Liver (tissue), 3 donors: Measurements from ENCODE around the gene PTPN23.

ENCODE experiments used
- EGR1 ChIP-seq, 2 donors: IDR thresholded peaks; 2 replicates each; pipeline ENCODE4 v1.6.1; 2016 to 2018; ENCODE audit warnings: antibody characterized with exemption in 2 of 2, low read depth in 2 of 2
- FOXA1 ChIP-seq: IDR thresholded peaks from 2 replicates; pipeline ENCODE4 v1.6.1; 2016; ENCODE audit warnings: antibody characterized with exemption
- HNF4G ChIP-seq: IDR thresholded peaks from 2 replicates; pipeline ENCODE4 v1.6.1; 2016; ENCODE audit warnings: antibody characterized with exemption
- JUND ChIP-seq, 2 donors: IDR thresholded peaks; 2 replicates each; pipeline ENCODE4 v1.6.1; 2016; ENCODE audit warnings: antibody characterized with exemption in 2 of 2
- RAD21 ChIP-seq, 2 donors: IDR thresholded peaks; 2 replicates each; pipeline ENCODE4 v1.6.1; 2016; ENCODE audit warnings: antibody characterized with exemption in 2 of 2, mild to moderate bottlenecking in 2 of 2
- SP1 ChIP-seq: IDR thresholded peaks from 2 replicates; pipeline ENCODE4 v1.6.1; 2018; ENCODE audit warnings: antibody characterized with exemption, mild to moderate bottlenecking
- YY1 ChIP-seq: IDR thresholded peaks from 2 replicates; pipeline ENCODE4 v1.6.1; 2016; ENCODE audit warnings: antibody characterized with exemption, mild to moderate bottlenecking
- TF ChIP-seq, protein P1 (sequence below): IDR thresholded peaks from 2 replicates; pipeline ENCODE4 v1.6.1; 2016; ENCODE audit warnings: antibody characterized with exemption, mild to moderate bottlenecking
- TF ChIP-seq, protein P2 (sequence below): fragments of 150-350 bp; IDR thresholded peaks from 2 replicates; pipeline ENCODE4 v1.5.1; 2017; ENCODE audit warnings: improper control_type of control experiment, low read depth, low read length; ENCODE audit not compliant: missing input control
- TF ChIP-seq, protein P3 (sequence below): IDR thresholded peaks from 2 replicates; pipeline ENCODE4 v1.6.1; 2016; ENCODE audit warnings: antibody characterized with exemption
- donor health status: healthy.
- donor health status: healthy.

DNA sequence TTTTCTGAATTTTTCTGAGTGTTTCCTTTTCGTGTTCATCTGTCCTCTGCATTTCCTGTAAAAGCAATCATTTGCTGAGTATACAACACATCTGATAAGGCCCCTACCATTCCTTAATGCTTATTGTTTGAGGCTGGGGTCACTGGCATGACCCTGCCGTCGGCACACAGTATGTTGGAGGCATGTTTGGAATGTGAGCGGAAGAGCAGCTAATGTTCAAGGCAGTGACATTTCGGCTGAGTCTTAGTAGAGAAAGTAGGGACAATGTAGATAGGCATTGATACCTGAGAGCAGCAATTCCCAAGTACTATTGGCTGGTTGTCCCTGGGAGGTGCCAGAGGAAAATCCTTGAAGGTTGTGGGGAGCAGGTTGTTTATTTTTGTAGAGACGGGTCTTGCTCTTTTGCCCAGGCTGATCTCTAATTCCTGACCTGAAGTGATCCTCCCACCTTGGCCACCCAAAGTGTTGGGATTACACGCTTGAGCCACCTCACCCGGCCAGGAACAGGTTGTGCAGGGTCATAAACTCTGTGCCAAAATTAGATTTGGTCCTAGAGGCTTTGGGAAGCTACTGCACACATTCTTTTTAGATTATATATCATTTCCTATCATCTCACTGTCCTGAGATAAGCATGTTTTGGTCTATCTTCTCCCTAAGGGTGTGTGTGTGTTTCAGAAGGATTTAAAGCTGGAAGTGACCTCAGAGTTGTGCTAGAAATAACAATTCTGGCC lies 13.5 kb downstream of the PTPN23 start:
- TF ChIP-seq, protein P1, sequence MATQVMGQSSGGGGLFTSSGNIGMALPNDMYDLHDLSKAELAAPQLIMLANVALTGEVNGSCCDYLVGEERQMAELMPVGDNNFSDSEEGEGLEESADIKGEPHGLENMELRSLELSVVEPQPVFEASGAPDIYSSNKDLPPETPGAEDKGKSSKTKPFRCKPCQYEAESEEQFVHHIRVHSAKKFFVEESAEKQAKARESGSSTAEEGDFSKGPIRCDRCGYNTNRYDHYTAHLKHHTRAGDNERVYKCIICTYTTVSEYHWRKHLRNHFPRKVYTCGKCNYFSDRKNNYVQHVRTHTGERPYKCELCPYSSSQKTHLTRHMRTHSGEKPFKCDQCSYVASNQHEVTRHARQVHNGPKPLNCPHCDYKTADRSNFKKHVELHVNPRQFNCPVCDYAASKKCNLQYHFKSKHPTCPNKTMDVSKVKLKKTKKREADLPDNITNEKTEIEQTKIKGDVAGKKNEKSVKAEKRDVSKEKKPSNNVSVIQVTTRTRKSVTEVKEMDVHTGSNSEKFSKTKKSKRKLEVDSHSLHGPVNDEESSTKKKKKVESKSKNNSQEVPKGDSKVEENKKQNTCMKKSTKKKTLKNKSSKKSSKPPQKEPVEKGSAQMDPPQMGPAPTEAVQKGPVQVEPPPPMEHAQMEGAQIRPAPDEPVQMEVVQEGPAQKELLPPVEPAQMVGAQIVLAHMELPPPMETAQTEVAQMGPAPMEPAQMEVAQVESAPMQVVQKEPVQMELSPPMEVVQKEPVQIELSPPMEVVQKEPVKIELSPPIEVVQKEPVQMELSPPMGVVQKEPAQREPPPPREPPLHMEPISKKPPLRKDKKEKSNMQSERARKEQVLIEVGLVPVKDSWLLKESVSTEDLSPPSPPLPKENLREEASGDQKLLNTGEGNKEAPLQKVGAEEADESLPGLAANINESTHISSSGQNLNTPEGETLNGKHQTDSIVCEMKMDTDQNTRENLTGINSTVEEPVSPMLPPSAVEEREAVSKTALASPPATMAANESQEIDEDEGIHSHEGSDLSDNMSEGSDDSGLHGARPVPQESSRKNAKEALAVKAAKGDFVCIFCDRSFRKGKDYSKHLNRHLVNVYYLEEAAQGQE = no peak
- TF ChIP-seq, protein P2, sequence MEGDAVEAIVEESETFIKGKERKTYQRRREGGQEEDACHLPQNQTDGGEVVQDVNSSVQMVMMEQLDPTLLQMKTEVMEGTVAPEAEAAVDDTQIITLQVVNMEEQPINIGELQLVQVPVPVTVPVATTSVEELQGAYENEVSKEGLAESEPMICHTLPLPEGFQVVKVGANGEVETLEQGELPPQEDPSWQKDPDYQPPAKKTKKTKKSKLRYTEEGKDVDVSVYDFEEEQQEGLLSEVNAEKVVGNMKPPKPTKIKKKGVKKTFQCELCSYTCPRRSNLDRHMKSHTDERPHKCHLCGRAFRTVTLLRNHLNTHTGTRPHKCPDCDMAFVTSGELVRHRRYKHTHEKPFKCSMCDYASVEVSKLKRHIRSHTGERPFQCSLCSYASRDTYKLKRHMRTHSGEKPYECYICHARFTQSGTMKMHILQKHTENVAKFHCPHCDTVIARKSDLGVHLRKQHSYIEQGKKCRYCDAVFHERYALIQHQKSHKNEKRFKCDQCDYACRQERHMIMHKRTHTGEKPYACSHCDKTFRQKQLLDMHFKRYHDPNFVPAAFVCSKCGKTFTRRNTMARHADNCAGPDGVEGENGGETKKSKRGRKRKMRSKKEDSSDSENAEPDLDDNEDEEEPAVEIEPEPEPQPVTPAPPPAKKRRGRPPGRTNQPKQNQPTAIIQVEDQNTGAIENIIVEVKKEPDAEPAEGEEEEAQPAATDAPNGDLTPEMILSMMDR = no peak
- TF ChIP-seq HNF4G = no peak
- TF ChIP-seq FOXA1 = no peak
- TF ChIP-seq, protein P3, sequence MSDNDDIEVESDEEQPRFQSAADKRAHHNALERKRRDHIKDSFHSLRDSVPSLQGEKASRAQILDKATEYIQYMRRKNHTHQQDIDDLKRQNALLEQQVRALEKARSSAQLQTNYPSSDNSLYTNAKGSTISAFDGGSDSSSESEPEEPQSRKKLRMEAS = no peak
- no peak for TF ChIP-seq YY1
- TF ChIP-seq RAD21 (IDR thresholded peaks at IDR 0.05) = no peak
- no peak for TF ChIP-seq SP1
- TF ChIP-seq JUND (IDR thresholded peaks at IDR 0.05) = no peak
- no peak for TF ChIP-seq EGR1 (IDR thresholded peaks at IDR 0.05; ENCODE audit: low read depth in 2 of 2)
